ENCODE measurements around the gene COL20A1.

The COL20A1 gene

DNA sequence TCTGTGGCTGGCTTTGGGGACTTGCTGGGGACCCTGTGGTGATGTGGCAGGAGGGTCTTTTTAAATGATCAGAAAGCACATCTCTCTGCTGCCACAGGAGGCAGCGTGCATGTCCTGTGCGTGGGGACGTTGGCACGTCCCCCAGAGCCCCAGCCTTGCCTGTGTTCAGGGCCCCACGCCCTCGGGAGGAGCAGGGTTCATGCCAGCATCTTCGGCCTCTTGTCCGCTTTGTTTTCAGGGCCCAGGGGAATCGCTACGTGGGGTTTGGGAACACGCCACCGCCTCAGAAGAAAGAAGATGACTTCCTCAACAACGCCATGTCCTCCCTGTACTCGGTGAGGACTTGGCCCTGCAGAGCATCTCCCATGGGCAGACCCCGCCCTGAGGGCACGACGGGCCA lies 14.3 kb upstream of the COL20A1 start:
- DNase-seq (ENCODE audit: low read depth), result no peak

DNA sequence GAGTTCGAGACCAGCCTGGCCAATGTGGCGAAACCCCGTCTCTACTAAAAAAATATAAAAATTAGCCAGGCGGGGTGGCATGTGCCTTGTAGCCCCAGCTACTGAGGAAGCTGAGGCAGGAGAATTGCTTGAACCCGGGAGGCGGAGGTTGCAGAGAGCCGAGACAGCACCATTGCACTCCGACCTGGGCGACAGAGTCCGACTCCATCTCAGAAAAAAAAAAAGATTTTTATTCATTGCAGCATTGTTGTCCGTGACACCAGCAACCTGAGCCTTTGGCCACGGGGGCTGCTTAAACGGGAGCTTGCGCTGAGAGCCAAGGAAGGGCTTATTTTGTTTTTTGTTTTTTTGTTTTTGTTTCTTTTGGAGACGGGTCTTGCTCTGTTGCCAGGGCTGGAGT lies 13.1 kb upstream of the COL20A1 start:
- DNase-seq (ENCODE audit: low read depth), result no peak

DNA sequence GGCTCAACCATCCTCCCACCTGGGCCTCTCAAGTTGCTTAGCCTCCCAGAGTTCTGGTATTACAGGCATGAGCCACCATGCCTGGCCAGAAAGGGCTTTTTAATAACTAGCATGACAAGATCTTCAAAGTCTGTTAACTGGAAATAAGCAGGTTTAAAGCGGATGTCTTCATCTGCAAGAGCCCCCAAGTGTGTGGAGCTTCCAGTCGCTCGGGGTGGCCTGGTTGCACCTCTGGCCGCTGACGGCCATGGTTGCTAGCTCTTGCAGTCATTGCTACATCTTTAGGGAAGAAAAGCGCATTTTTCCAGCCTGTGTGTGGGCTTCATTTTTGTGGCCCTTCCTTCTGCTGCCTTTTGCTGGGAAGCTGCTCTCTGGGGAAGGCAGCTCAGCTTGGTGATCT lies 12.6 kb upstream of the COL20A1 start:
- no peak for DNase-seq (ENCODE audit: low read depth)

DNA sequence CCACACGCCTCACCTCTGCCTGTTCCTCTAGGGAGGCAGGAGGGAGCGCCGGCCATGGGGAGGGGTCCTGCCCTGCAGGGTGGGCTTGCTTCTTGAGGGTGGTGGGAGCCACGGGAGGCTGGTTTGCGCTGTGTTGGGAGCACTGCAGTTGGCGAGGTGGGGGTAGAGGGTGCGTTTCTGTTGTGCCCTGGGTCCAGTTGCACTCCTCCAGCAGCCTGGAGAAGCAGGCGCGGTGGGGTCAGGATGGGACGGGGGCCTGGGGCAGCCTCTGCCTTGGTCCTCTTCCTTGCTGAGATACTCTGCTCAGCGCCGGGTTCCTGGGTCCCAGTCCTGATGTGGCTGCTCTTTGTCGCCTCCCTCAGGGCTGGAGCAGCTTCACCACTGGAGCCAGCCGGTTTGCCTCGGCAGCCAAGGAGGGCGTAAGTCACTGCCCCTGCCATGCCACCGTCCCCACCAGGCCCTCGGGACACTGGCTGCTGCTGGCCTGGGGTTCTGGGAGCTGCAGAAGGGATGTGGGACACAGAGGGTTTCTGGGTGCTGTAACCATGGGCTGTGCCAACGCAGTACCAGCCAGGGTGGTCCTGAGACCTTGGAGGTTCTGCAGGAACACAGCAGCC lies 11.9 kb upstream of the COL20A1 start:
- no peak for DNase-seq (ENCODE audit: low read depth)

DNA sequence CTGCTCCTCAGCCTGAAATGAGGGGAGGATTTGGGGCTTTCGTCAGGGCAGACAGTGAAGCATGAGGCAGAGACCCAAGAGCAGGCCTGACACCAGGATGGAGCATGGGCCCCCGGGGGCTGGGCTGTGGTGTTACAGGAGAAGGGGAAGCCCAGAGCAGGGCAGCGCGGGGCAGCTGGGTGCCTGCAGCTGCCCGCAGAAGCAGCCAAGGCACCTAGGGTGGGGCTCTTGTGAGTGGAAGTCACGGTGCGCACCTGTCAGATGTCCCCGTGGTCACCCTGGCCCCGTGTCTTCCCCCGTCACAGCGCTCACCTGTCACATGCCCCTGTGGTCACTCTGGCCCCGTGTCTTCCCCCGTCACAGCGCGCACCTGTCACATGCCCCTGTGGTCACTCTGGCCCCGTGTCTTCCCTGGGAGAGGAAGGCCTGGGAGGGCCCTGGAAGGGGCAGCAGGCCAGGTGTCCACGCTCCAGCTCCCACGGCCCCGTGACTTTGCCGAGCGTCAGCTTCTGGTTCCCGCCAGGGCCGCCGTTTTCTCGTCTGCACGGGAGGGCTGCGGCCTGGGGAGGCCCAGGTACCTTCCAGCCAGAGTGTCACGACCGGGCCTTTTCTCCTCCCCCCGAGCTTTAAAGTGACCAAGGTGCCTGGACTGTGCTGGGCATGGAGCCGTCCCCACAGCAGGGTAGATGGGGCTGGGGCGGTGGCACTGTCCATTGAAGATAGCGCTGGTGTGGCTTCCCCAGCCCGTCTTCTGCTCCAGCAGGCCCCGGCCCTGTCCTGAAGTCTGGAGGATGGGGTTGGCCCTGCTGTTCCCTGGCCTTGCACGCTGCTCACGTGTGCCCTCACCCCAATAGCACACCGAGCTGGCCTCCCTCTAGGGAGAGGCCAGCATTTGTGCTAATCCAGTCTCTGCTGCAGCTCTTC lies 11.0 kb upstream of the COL20A1 start:
- DNase-seq (ENCODE audit: low read depth), result no peak

DNA sequence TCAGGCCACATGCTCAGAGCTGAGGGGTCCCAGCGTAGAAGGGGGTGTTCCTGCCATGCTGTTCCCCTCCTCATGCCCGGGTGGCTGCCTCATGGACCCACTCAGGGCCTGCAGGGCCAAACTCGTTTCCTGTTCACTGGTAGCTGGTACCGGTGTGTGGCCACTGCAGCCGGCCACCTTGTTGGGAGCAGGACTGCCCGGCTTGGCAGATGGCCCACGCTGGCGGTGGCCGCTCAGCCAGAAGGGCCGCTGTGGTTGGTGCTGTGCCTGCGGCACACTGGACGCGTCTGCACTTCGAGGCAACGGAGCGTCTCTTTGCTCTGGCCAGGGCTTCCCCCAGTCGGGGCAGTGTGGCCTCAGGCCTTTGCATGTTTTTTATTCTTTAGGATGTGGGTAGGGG lies 10.0 kb upstream of the COL20A1 start:
- no peak for DNase-seq (ENCODE audit: low read depth)

DNA sequence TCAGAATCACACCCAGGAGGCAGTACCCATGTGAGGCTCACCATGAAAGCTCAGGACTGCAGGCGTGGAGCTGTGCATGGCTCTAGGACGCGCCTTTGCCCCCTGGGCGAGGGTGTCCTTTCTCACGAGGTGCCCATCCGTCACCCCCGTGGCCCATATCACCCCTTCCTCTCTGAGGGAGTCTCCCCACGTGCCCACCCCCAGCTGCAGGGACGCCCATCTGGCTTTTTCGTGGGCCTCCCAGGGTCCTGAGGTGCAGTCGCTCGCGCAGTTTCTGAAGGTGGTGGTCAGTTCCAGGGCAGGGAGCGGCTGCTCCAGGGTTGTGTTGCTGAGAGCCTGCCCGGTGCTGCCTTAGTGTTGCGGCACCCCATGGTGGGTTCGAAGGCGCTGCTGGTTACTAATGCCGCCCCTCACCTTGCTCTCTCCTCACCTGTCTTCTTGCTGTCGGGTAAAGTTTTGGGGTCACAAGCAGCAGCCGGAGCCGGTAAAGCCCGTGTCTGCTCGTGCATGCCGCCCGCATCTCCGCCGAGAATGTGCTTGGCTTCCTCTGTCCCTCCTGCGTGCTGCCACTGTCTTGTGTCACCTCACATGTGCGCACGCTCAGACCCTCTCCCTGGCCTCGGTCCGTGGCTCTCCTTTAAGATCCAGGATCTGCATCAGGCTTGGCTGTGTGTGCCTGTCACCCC lies 9.4 kb upstream of the COL20A1 start:
- DNase-seq (ENCODE audit: low read depth), result no peak

DNA sequence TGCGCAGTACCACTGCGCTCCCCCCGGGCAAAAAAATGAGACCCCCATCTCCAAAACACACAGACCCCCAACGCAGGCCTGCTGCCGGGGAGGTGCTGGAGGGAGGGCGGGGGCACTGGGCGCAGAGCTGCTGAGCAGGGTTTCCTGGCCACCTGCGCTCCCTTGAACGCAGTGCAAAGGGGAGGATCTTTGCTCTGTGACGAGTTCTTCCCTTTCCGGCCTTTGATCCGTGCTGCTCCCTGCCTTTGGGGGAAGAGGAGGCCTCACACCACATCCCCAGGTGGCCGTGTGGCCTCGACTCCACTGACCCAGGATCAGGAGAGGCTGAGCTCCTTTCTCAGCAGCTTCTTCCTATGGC lies 8.9 kb upstream of the COL20A1 start:
- no peak for DNase-seq (ENCODE audit: low read depth)

DNA sequence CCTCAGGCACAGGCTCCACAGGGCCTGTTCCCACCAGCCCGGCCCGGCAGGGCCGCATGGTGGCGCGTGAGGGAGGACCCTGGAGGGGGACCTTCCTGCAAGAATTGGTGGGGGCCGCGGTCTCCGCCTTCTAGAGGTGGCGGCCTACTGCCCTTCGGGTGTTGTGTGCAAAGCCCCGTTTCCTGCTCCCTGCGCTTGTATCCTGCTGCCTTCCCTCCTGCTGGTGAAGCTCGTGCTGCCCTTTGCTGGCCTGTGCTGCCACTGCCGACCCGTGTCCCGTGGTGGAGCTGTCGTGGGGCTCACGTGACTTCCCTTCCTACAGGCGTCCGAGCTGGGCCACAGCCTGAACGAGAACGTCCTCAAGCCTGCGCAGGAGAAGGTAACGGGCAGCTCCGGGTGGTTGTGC lies 8.4 kb upstream of the COL20A1 start:
- DNase-seq (ENCODE audit: low read depth), result no peak

DNA sequence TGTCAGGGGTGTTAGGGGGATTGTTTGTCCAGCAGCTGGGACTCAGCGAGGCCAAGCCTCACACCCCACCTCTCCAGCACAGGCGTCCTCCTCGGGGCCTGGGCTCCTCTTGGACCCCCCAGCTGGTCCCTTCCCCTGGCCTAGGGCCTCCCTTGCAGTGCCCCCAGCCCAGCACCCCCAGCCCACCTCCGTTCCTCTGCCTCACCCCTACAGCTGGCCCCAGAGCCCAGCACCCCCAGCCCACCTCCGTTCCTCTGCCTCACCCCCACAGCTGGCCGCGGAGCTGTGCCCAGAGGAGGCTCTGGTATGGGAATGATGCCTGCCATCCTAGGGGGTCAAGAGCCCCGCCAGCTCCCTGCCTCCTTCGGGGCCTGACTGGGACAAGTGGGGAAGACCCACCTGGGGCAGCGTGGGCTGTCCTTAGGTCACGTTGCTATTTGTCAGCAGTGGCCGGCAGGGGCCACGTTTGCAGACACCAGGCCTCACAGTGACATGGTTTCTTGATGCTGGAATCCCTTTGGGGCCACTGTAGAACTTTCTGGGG lies 7.9 kb upstream of the COL20A1 start:
- no peak for DNase-seq (ENCODE audit: low read depth)

DNA sequence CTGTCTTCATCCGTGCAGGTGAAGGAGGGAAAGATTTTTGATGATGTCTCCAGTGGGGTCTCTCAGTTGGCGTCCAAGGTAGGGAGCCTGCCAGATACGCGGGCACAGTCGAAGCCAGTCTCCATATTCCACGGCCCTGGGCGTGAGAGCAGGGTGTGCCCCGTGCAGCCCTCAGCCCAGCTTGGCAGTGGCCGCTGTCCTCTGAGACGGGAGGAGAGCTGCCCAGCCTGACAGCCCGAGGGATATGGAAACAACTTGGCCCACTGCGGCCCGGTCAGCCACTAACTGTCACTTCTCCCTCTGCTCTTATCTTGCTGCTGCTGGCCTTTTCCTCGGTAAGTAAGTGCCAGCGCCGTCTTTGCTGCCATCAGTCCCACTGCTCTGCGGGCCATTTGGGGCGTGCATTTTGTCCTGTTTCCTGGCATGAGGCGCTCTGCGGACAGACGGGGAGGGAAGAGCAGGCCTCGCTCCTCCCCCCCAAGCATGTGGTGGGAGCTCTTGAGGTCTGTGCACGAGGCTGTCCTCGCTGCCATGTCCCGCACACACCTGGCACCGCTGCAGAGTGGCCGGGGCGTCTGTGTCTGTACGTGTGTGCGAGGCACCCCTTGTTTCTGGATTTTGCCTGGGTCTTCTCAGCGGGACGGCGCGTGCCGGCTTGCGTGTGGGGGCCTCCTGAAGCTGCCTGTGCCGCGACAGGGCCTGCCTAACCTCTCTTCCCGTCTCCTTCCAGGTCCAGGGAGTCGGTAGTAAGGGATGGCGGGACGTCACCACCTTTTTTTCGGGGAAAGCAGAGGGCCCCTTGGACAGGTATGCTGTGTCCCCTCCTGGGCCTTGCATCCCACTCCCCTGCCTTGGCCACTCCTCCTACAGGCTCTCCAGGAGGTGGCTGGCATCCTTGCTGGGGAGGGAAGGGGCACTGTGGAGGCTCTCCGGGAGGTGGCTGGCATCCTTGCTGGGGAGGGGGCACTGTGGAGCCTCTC lies 7.1 kb upstream of the COL20A1 start:
- no peak for DNase-seq (ENCODE audit: low read depth)

DNA sequence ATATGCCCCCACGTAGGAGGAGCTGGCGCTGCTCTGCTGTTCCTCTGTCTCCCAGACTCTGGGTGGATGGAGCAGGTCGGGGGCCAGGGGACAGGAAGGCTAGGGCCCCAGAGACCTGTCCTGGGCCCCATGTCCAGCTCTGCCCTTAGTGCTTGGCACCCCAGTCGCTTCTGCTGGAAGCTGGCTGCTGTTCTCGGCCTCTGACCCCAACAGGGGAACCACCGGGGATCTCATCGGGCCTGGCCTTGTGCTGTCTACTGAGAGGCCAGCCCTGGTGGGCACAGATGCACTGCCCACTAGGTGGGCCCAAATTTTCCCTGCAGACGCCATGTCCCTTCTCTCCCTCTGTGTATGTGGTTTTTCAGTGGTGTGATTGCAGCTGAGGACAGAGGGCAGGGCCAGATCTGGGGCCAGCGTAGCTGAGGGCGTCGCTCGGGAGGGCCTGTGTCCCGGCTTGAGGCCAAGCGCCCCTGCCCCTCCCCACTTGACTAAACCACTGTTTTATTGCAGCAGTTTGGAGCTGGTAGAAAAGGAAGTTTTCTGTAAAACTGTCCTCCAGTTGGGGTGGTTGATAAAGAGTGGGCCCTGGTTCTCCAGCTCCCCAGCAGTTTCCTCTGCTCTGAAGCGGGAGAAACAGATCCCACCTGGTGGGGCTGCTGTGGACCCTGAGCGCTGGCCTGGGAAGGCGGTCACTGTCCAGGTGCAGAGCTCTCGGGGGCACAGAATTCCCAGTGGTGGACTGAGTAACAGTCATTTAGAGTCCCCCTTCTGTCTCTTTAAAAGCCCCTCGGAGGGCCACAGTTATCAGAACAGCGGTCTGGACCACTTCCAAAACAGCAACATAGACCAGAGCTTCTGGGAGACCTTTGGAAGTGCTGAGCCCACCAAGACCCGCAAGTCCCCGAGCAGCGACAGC lies 5.9 kb upstream of the COL20A1 start:
- no peak for DNase-seq (ENCODE audit: low read depth)

DNA sequence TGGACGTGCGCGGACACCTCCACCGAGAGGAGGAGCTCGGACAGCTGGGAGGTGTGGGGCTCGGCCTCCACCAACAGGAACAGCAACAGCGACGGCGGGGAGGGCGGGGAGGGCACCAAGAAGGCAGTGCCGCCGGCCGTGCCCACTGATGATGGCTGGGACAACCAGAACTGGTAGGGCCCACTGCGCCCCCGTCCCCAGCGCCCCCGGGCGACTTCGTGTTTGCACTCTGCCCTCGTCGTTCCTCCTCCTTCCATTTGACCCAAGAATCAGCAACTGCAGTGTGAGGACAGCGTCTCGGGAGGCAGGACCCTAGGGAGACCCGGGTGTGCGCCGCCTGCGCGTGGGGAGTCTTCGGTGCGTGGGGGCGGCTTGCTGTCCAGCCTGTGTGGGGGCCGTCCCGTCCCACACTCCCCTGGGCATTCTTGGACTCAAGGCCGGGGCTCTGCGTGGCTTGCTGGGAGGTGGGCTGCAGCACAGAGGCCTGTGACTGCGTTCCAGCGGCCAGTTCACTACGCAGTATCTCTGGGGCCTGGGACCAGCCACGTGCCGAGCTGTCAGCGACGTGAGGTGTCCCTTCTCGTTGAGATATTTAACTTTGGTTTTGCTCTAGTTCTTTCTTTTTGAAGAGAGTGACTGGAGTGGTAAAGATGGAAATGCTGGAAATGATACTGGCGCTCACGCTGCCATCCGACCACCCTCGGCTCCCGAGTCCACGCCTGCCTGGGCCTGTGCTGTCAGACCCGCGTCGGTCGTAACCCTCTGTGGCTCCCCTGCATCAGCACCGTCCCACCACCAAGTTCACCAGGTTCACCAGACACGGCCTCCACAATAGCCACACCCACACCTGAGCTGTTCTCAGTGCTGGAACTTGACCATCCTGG lies 5.0 kb upstream of the COL20A1 start:
- no peak for DNase-seq (ENCODE audit: low read depth)

DNA sequence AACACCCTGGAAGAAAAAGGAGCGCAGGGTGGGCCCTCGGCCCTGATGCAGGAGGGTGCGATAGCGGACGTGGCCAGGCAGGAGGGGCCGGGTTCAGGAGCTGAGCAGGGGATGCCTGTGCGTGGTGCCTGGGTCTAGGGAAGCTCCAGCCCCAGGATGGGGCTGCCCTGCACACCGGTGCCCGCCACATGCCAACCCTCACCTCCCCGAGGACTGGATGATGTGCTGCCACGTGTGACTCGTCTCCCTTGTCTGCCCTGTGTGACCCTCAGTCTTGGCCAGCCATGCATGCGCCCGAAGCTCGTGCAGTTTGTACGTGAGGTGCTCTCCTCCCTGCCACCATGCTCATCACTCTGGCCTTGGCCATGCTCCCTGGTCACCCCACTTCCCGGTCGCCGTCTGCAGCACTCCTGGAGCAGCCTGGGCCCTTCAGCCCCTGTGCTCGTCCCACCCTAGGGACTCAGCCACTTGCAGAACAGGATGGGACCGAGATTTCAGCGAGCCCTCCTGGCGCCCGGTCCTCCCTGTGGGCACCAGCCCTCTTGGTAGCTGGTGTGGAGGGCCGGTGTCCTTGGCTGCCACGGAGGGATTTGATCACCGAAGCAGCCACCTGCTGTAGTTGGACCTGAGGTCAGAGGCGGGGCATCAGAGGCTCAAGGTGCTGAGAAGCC lies 4.3 kb upstream of the COL20A1 start:
- no peak for DNase-seq (ENCODE audit: low read depth)

DNA sequence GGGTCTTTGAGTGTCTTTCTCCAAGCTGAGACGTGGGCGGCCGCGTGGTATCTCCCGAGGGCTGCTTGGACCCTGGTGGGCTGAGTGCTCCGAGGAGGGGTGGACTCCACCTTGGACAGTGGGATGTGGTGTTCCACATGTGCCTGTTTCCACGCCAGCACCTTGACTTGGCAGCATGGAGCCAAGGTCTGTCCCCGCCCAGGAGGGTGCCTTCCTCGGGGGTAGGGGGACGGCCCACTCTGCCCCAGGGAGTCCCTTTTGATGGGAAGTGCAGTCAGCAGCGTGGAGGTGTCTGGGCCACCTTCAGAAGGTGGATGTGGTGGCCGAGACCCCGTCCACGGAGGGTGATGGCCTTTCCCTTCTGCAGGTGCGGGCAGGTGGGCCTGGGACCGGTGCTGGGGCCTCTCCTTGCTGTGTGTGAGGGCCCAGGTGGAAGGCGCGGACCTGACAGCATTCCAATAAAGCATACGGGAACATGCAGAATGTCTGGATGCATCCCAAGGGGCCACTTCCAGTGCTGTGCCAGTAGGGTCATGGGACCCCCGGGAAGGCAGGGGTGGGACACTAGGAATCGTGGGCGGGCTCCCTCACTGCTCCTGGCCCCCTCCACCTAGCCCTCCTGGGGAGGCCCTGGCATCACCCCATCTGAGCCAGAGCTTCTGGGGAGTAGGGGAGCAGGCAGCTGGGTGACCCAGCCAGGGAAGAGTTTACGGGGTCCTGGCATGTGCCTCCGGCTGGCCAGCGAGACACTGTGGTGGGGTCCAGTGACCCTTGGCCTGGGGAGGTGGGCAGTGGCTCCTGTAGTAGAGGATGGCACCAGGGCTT lies 3.5 kb upstream of the COL20A1 start:
- DNase-seq (ENCODE audit: low read depth), result no peak

DNA sequence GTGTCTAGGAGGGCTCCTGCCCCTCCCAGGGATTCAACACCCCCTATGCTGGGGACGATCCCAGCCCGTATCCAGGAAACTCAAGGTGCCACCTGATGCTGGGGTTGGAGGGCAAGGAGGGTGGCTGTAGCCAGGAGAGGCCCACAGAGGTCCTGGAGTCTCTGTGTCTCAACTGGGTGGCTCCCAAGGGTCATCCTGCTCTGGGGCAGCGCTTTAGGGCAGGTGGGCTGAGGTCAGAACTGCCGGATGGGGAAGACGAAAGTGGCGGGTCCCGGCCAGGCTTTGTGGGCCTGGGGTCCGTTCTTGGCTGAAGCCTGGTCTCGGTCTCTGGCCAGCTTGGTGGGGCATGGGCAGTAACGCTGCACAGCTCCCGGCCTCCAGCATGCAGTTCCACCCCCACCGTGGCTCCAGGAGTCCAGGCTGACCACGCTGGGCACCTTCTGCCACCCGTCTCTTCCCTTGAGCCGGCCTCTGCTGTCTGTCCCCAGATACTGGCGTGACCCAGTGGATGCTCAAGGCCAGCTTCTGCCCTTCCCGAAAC lies 2.8 kb upstream of the COL20A1 start:
- DNase-seq (ENCODE audit: low read depth), result no peak

DNA sequence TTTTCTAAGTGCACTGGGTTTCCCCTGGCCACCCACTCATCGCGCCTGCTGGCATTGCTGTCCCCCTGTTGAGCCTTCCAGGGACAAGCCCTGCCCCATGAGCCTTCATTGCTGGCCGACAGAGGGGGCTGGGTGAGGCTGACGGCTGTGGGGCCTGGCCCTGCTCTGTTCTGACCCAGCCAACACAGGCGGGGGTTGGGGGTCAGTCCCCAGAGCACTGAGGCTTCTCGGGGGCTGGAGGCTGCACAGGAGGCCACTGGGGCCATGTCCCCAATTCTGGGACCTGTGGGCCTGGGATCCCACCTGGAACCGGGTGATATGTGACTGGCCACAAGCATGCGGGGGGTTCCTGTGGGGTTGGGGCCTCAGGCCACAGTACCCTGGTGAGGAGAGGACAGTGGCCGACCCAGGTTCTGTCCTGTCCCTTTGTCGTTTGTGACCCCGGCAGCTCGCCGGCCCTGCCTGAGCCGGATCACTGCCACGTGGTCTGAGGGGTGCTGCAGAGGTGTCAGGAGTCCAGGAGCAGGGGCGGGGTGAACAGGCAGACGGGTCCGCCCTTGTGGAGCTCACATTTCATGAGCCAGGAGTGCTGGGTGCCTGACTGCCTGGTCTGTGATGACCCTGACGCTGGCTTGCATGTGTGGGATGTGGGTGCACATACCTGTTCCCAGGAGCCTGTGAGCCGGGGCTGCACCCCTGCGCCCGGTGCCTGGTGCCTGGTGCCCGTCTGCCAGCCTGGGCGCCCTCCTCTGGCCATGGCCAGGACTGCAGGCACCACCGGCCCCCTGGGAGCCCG lies 2.1 kb upstream of the COL20A1 start:
- peak; percentile 13 for DNase-seq (ENCODE audit: low read depth)
